ENCODE measurements around the gene PGAM5.

PGAM5 gene

GRCh38 chr12:132739600-132740312 lies 29.1 kb downstream of the PGAM5 start:
- H3K4me3 ChIP-seq (ENCODE audit: low read depth, low read length): no peak overlapping the region
- TF ChIP-seq, protein P1, sequence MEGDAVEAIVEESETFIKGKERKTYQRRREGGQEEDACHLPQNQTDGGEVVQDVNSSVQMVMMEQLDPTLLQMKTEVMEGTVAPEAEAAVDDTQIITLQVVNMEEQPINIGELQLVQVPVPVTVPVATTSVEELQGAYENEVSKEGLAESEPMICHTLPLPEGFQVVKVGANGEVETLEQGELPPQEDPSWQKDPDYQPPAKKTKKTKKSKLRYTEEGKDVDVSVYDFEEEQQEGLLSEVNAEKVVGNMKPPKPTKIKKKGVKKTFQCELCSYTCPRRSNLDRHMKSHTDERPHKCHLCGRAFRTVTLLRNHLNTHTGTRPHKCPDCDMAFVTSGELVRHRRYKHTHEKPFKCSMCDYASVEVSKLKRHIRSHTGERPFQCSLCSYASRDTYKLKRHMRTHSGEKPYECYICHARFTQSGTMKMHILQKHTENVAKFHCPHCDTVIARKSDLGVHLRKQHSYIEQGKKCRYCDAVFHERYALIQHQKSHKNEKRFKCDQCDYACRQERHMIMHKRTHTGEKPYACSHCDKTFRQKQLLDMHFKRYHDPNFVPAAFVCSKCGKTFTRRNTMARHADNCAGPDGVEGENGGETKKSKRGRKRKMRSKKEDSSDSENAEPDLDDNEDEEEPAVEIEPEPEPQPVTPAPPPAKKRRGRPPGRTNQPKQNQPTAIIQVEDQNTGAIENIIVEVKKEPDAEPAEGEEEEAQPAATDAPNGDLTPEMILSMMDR (IDR thresholded peaks at IDR 0.05; ENCODE audit: low read depth, low read length): no peak

- no peak overlapping the region for H3K4me3 ChIP-seq (ENCODE audit: low read depth, low read length)
- TF ChIP-seq, protein P1 (IDR thresholded peaks at IDR 0.05; ENCODE audit: low read depth, low read length): no peak
Measured at GRCh38 chr12:132740313-132740646, 29.6 kb downstream of the PGAM5 start.

GRCh38 chr12:132740652-132741051 lies 30.0 kb downstream of the PGAM5 start:
- TF ChIP-seq, protein P1 (IDR thresholded peaks at IDR 0.05; ENCODE audit: low read depth, low read length): no peak

DNA sequence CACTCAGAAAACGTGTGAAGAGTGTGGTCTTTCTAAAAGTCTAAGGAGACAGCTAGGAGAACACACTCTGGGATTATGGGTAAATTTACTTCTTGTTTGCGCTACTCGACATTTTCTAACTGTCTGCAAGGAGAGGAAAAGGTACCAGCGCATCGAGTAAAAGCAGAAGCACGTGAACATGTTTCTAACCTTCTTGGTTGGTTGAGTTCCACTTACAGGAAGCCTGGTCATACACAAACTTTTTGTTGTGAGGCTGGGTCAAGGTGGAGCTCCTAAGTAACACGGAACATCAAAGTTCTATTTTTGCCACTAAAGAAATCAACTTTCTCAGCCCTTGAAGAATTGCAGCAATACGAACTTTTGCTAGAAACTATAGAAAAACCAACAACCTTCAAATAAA lies 31.0 kb downstream of the PGAM5 start:
- TF ChIP-seq, protein P1 (IDR thresholded peaks at IDR 0.05; ENCODE audit: low read depth, low read length): no peak
- H3K4me3 ChIP-seq (ENCODE audit: low read depth, low read length): no peak overlapping the region

More at GRCh38 chr12:132740652-132741051, 30.0 kb downstream of the PGAM5 start:
- H3K4me3 ChIP-seq (ENCODE audit: low read depth, low read length): no peak overlapping the region

GRCh38 chr12:132743831-132744230 lies 33.2 kb downstream of the PGAM5 start:
- TF ChIP-seq, protein P1 (IDR thresholded peaks at IDR 0.05; ENCODE audit: low read depth, low read length): no peak
- no peak overlapping the region for H3K4me3 ChIP-seq (ENCODE audit: low read depth, low read length)

- H3K4me3 ChIP-seq (ENCODE audit: low read depth, low read length): no peak overlapping the region
- TF ChIP-seq, protein P1 (IDR thresholded peaks at IDR 0.05; ENCODE audit: low read depth, low read length): no peak
Measured at GRCh38 chr12:132746613-132747012, 36.0 kb downstream of the PGAM5 start.

DNA sequence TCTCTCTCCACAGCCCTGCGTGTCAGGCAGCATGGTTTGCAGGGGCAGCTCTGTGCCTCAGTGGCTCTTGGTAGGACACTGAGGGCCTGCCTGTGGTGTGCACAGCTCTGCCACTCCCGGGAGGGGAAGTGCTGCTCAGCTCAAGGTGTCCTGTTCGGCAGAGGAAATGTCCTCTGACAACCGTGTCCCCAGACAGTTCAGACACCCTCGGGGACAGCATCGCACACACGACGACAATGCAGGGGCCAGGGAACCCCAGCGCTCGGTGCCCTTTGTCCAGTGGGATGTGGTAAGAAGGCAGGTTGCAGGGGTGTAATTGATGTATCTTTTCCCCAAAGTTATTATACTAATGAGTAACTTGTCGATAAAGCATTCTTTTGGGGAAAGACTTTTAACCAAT lies 36.8 kb downstream of the PGAM5 start:
- TF ChIP-seq, protein P1 (IDR thresholded peaks at IDR 0.05; ENCODE audit: low read depth, low read length): no peak
- H3K4me3 ChIP-seq (ENCODE audit: low read depth, low read length): no peak overlapping the region

Measured in WI38 (cell line).